K562 (cell line): ENCODE results near the gene SCUBE2. TPM values are rescaled to one million over a fixed set of nuclear protein-coding genes. Genes with fewer than 3 reads are reported as not detected.

Experiments
- ATAC-seq: fragments of 200-7000 bp; cut with Tn5 transposase; 3 replicates; pipeline ENCODE4 v1.9.1; 2020; ENCODE audit warnings: moderate library complexity
- BruUV-seq: library from RNA; stranded (reverse); fragments of 400-500 nt; replicated peaks from 2 replicates; lab custom pipeline; 2021; lab: Mats Ljungman, UMichigan
- CTCF ChIA-PET: fragments of 300-600 bp; formaldehyde crosslinking; extraction: SDS; loops from one replicate; lab custom pipeline; 2021; ENCODE audit warnings: low intra/inter-chr PET ratio; lab: Yijun Ruan, JAX
- POLR2A ChIA-PET: fragments of 300-600, 350-650 bp; sonication (Branson Sonifier 250); formaldehyde crosslinking; extraction: SDS; loops from one replicate; lab custom pipeline; 2021; ENCODE audit warnings: antibody characterized with exemption, inconsistent platforms; lab: Yijun Ruan, JAX
- DNase-seq, 4 experiments: peaks; one replicate each; pipeline versions ENCODE4 v3.0.0 to v3.0.0-alpha.2; 2011 to 2018; ENCODE audit warnings: low spot score in 3 of 4, mixed read lengths in 3 of 4; ENCODE audit errors: extremely low read depth in 1 of 4
- FAIRE-seq: peaks from 2 replicates; lab custom pipeline; 2011; peaks lifted over from hg19 to GRCh38; lab: Jason Lieb, UNC
- H2AFZ ChIP-seq: 2 replicates; pipeline ENCODE4 v1.6.0; 2011; ENCODE audit warnings: low read depth, low read length, control low read depth, inconsistent platforms
- H3K27ac ChIP-seq: fragments of 200-600 bp; 3 replicates; pipeline ENCODE4 v1.8.0; 2011; ENCODE audit warnings: low read depth, mild to moderate bottlenecking, control low read depth, inconsistent platforms, low read length, moderate library complexity, mixed read lengths; ENCODE audit errors: extremely low read depth
- H3K27me3 ChIP-seq, 2 experiments: fragments of 300-600 bp in 1 of 2; 2 replicates in 1 of 2; 3 replicates in 1 of 2; pipeline versions ENCODE4 v1.6.0 to v1.8.0; 2011; ENCODE audit warnings: inconsistent platforms in 2 of 2, low read length in 2 of 2, mild to moderate bottlenecking in 1 of 2, mixed read lengths in 1 of 2, moderate library complexity in 1 of 2; ENCODE audit not compliant: control insufficient read depth in 2 of 2, insufficient read depth in 2 of 2
- H3K36me3 ChIP-seq: fragments of 300-600 bp; 3 replicates; pipeline ENCODE4 v1.8.0; 2011; ENCODE audit warnings: mild to moderate bottlenecking, low read length, inconsistent platforms; ENCODE audit not compliant: control insufficient read depth, insufficient read depth
- H3K4me1 ChIP-seq, 2 experiments: fragments of 200-600 bp in 1 of 2; replicated peaks in 1 of 2; 2 replicates in 1 of 2; 3 replicates in 1 of 2; pipeline versions ENCODE4 v1.5.1 to v1.8.0; 2011; ENCODE audit warnings: inconsistent platforms in 2 of 2, low read length in 2 of 2, mild to moderate bottlenecking in 1 of 2, mixed read lengths in 1 of 2, moderate library complexity in 1 of 2; ENCODE audit not compliant: control insufficient read depth in 2 of 2, insufficient read depth in 2 of 2
- H3K4me2 ChIP-seq: 2 replicates; pipeline ENCODE4 v1.6.1; 2011; ENCODE audit warnings: low read length, control low read depth, inconsistent platforms, mixed read lengths; ENCODE audit not compliant: insufficient read depth
- H3K4me3 ChIP-seq: fragments of 200-600 bp; sonication (generic), shearing (Covaris generic); 2 replicates; pipeline ENCODE4 v1.5.1; 2016; ENCODE audit warnings: control low read depth, inconsistent platforms
- H3K79me2 ChIP-seq: fragments of 200-600 bp; 3 replicates; pipeline ENCODE4 v1.8.0; 2011; ENCODE audit warnings: low read length, inconsistent platforms; ENCODE audit not compliant: control insufficient read depth, insufficient read depth
- H3K9ac ChIP-seq, 2 experiments: 2 replicates each; pipeline versions ENCODE4 v1.6.0 to v1.6.1; 2011; ENCODE audit warnings: low read depth in 2 of 2, low read length in 2 of 2, control low read depth in 1 of 2, inconsistent platforms in 1 of 2, mild to moderate bottlenecking in 1 of 2, mixed read lengths in 1 of 2; ENCODE audit not compliant: insufficient read depth in 1 of 2
- H3K9me1 ChIP-seq: one replicate; pipeline ENCODE4 v1.6.0; 2011; ENCODE audit warnings: inconsistent platforms, mild to moderate bottlenecking, low read length, moderate library complexity; ENCODE audit not compliant: control insufficient read depth, insufficient read depth
- H3K9me3 ChIP-seq: replicated peaks from 2 replicates; pipeline ENCODE4 v1.5.1; 2011; ENCODE audit warnings: low read depth, low read length, inconsistent platforms; ENCODE audit not compliant: control insufficient read depth, insufficient read depth
- H4K20me1 ChIP-seq: replicated peaks from 2 replicates; pipeline ENCODE4 v1.6.1; 2011; ENCODE audit warnings: low read length, inconsistent platforms, mixed read lengths; ENCODE audit not compliant: control insufficient read depth, insufficient read depth
- CSDE1 ChIP-seq, 2 experiments: fragments of 450-650 bp; IDR thresholded peaks; 2 replicates each; pipeline ENCODE4 v1.6.1; 2016; ENCODE audit warnings: mild to moderate bottlenecking in 1 of 2
- MCM5 ChIP-seq: fragments of 450-650 bp; IDR thresholded peaks from 2 replicates; pipeline ENCODE4 v1.6.1; 2016; ENCODE audit warnings: low read depth
- NKRF ChIP-seq: fragments of 450-650 bp; IDR thresholded peaks from 2 replicates; pipeline ENCODE4 v1.6.1; 2016; ENCODE audit warnings: borderline replicate concordance
- RBM15 ChIP-seq: fragments of 200-400 bp; formaldehyde crosslinking; IDR thresholded peaks from 2 replicates; pipeline ENCODE4 v1.6.1; 2018; ENCODE audit warnings: mild to moderate bottlenecking, low read length, moderate library complexity; ENCODE audit not compliant: insufficient read depth
- RBM34 ChIP-seq: fragments of 200-400 bp; formaldehyde crosslinking; IDR thresholded peaks from 2 replicates; pipeline ENCODE4 v1.6.1; 2018; ENCODE audit warnings: low read length, borderline replicate concordance; ENCODE audit not compliant: insufficient read depth
- SP2 ChIP-seq: IDR thresholded peaks from 2 replicates; pipeline ENCODE4 v1.6.1; 2011; ENCODE audit warnings: mild to moderate bottlenecking, low read depth, low read length, moderate library complexity; ENCODE audit not compliant: poor library complexity, severe bottlenecking; ENCODE audit errors: extremely low read depth
- STAG1 ChIP-seq: sonication (generic); formaldehyde crosslinking; IDR thresholded peaks from 2 replicates; pipeline ENCODE4 v1.5.0; 2020; ENCODE audit warnings: missing genetic modification reagents, borderline replicate concordance
- XRCC5 ChIP-seq: fragments of 200-400 bp; formaldehyde crosslinking; IDR thresholded peaks from 2 replicates; pipeline ENCODE4 v1.6.1; 2017; ENCODE audit warnings: low read depth, mild to moderate bottlenecking, low read length
- ZNF518B ChIP-seq: fragments of 250-450 bp; sonication (Bioruptor Pico); IDR thresholded peaks from 2 replicates; pipeline ENCODE4 v1.5.0; 2021; ENCODE audit warnings: mild to moderate bottlenecking, moderate library complexity
- ZNF766 ChIP-seq: fragments of 200-800 bp; sonication (Bioruptor generic); conservative IDR thresholded peaks from 2 replicates; pipeline ENCODE4 v1.6.1; 2016; ENCODE audit warnings: missing genetic modification characterization, missing compliant biosample characterization
- WGBS: fragments of 100-300 bp; shearing (Covaris generic); methylation state at CpG from one replicate; pipeline ENCODE4 v1.1.6; 2016; ENCODE audit warnings: low coverage, mixed read lengths; ENCODE audit not compliant: insufficient coverage; ENCODE audit errors: missing lambda C conversion rate; 5-methylcytosine and 5-hydroxymethylcytosine counted together
- in situ Hi-C: fragments of 300-500 bp; cut with MboI; formaldehyde crosslinking; loops from 4 replicates; pipeline ENCODE4 v1.15.0; 2018; ENCODE audit warnings: inconsistent platforms, mixed read lengths
- intact Hi-C: fragments of 100-400 bp; cut with micrococcal nuclease; formaldehyde crosslinking; loops from 2 replicates; pipeline ENCODE4 v1.14.2; 2022
- polyA plus RNA-seq, 8 experiments: library from polyadenylated mRNA; depleted of rRNA in 4 of 8; stranded (reverse) in 5 of 8; unstranded in 3 of 8; fragments of >200 nt; fragmentation: Nextera tagmentation in 2 of 8; fragmentation: Illumina TruSeq in 1 of 8; extraction: Ambion mirVana in 2 of 8; extraction: Trizol in 1 of 8; gene quantifications; 2 replicates each; pipeline versions ENCODE4 v1.2.1 to v1.2.3, GENCODE V29; 2011 to 2014; ENCODE audit warnings: inconsistent platforms in 1 of 8, missing spikeins in 1 of 8
- total RNA-seq, 7 experiments: library from RNA; depleted of rRNA in 6 of 7; stranded (reverse); fragments of >200 nt in 6 of 7; fragmentation: Illumina TruSeq in 2 of 7; extraction: Trizol in 2 of 7; gene quantifications; 2 replicates each; pipeline versions ENCODE4 v1.2.1 to v1.2.3, GENCODE V29; 2011 to 2021; ENCODE audit warnings: low replicate concordance in 1 of 7

SCUBE2 gene
- total and polyA plus RNA-seq, 9 of the 15 experiments (the other 6 are each of a cell fraction or from before 2014, with no cell fraction given), result 0.06 to 0.40 (median 0.07) TPM; not detected in 6

DNA sequence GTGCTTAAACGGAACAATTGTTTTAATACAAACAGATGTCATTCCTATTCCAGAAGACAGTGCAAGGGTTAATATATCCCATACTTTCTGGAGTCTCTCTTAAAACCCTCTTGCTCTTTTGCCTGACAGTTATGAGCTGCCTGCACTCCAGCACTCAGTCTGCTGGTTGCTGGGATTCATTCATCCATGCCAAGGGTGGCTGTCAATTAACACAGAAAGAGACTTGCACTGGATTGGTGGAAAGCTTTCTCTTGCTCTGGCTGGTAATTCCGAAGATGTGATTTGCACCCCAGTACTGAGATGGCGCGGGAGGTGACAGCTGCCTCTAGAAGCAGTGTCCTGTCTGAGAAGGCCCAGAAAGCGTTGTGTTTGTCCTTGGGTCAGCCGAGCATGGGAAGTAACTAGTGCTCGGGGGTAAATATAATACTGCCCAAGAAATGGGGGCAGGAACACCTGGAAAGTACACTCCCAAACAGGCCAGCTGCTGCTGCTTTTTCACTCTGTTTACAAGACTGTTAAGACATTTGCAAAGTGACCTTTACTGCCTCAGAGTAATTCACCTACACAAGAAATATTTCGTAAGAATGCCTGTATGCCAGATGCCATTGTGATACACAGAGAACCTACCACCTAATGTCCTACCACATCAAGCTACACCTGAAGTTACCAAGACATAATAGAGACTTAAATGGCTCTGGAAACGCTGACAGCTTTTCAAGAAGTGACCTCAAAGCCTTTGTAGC, 20.5 kb downstream of the SCUBE2 start:
- no peaks in the 10 kb centered on the region for H3K9me3 ChIP-seq
- no peak overlapping the region for H3K9ac ChIP-seq
- H3K4me2 ChIP-seq, result no peak overlapping the region
- H4K20me1 ChIP-seq, result no peaks in the 10 kb centered on the region
- intact Hi-C loops, result no loop called here
- in situ Hi-C loops, result no loop called here
- CTCF ChIA-PET, result no interaction called here
- DNase-seq, result no peak
- H3K79me2 ChIP-seq, result no peaks in the 10 kb centered on the region
- no peak for FAIRE-seq
- peaks cover 34 to 70% of the 10 kb centered on the region in 2 experiments for H3K27me3 ChIP-seq
- no peak for ATAC-seq
- no peak for TF ChIP-seq XRCC5
- no peak for TF ChIP-seq ZNF518B (CRISPR knock-in tag)
- TF ChIP-seq STAG1, result no peak
- no peak for TF ChIP-seq MCM5
- no peak for TF ChIP-seq RBM15
- no peak for TF ChIP-seq RBM34
- no peak for TF ChIP-seq CSDE1 (IDR thresholded peaks at IDR 0.05)
- TF ChIP-seq NKRF, result no peak
- no peak for TF ChIP-seq ZNF766 (CRISPR knock-in tag)
- TF ChIP-seq SP2, result no peak
- no TSS peak for BruUV-seq
- POLR2A ChIA-PET, result interaction anchor here (0.6 to 2.0 kb wide), 5 partner anchors 11 to 47 kb away, joined by 3 to 8 read pairs (median 4); no protein-coding TSS in a partner anchor
- no peaks in the 10 kb centered on the region for H3K9me1 ChIP-seq
- H3K4me3 ChIP-seq, result no peak overlapping the region
- no peak overlapping the region for H3K27ac ChIP-seq
- 0 out of 5 replicates have a peak, but pooled peaks cover 0 to 5% of the 10 kb centered on the region in 2 experiments for H3K4me1 ChIP-seq
- WGBS, result 3% methylated on average over 9 of the region's 9 CpGs
- H3K36me3 ChIP-seq, result no peaks in the 10 kb centered on the region
- no peak overlapping the region for H2AFZ ChIP-seq
